Ishikawa (cell line): ENCODE results near the gene UBAC2.

Experiments
- CEBPB ChIP-seq: IDR thresholded peaks from 2 replicates; pipeline ENCODE4 v1.6.1; 2012
- CREB1 ChIP-seq: IDR thresholded peaks from 2 replicates; pipeline ENCODE4 v1.6.1; 2012; ENCODE audit warnings: low read depth
- EGR1 ChIP-seq: IDR thresholded peaks from 2 replicates; pipeline ENCODE4 v1.6.1; 2012
- EP300 ChIP-seq: IDR thresholded peaks from 2 replicates; pipeline ENCODE4 v1.6.1; 2012; ENCODE audit warnings: borderline replicate concordance
- FOXM1 ChIP-seq: IDR thresholded peaks from 2 replicates; pipeline ENCODE4 v1.6.1; 2012; ENCODE audit warnings: low read depth, borderline replicate concordance
- NFIC ChIP-seq: IDR thresholded peaks from 2 replicates; pipeline ENCODE4 v1.6.1; 2012
- RAD21 ChIP-seq: IDR thresholded peaks from 2 replicates; pipeline ENCODE4 v1.6.1; 2012; ENCODE audit warnings: low read depth
- TAF1 ChIP-seq: IDR thresholded peaks from 2 replicates; pipeline ENCODE4 v1.6.1; 2012; ENCODE audit warnings: low read depth, mild to moderate bottlenecking
- TCF12 ChIP-seq: IDR thresholded peaks from 2 replicates; pipeline ENCODE4 v1.6.1; 2012; ENCODE audit warnings: low read depth
- TEAD4 ChIP-seq: IDR thresholded peaks from 2 replicates; pipeline ENCODE4 v1.6.1; 2012
- YY1 ChIP-seq: IDR thresholded peaks from 2 replicates; pipeline ENCODE4 v1.6.1; 2012; ENCODE audit warnings: low read depth
- ZBTB7A ChIP-seq: IDR thresholded peaks from 2 replicates; pipeline ENCODE4 v1.6.1; 2012; ENCODE audit warnings: low read depth
- TF ChIP-seq, protein P1 (sequence below): IDR thresholded peaks from 2 replicates; pipeline ENCODE4 v1.6.1; 2012
- TF ChIP-seq, protein P2 (sequence below): IDR thresholded peaks from 2 replicates; pipeline ENCODE4 v1.6.1; 2012; ENCODE audit warnings: low read depth, mild to moderate bottlenecking
- TF ChIP-seq, protein P3 (sequence below): IDR thresholded peaks from 2 replicates; pipeline ENCODE4 v1.6.1; 2012

Gene UBAC2

DNA sequence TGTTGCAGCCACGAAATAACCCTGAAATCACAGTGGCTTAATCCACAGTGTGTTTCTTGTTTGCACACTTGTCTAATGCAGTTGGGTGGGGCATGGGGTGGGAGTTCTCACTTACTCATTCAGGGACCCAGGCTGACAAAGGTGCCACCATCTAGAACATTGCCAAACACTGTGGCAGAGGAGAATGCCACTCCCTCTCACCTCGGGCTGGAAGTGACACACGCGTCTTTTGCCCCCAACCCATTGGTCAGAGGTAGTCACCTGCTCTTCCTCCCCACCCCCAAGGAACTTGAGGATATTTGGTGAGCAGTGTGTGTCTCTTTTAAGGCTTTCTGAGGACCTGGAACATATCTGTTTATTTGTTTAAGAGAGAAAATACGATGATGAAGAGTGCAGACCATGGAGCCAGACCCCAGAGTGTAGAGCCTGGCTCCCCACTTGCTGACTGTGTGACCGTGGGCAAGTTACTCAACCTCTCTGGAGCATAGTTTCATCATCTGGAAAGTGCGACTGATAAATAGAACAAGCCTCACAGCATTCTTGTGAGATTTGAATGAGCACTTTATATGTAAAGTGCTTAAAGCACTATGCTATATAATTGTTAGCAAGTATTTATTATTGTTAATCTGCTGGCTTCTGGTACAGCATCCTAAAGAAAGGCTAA lies 89.2 kb downstream of the UBAC2 start:
- TF ChIP-seq TCF12 = no peak
- no peak for TF ChIP-seq NFIC
- TF ChIP-seq EP300 = no peak
- no peak for TF ChIP-seq TEAD4

DNA sequence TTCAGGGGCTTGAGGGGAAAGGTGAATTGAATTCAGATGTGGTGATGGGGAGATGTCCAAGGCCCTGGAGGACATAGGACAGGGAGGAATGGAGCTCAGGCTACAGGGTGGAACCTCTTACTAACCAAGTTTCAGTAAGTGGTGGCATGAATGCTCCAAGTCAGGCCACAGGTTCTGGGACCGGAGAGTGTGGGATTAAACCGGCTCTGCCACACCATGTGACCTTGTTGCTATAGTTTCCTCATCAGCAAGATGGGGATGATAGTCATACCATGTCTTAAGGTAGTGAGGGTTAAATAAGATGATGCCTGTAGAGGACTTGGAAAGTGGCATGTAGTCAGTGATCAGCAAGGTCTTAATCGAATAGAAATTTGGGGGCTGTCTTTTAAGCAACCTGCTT lies 90.2 kb downstream of the UBAC2 start:
- TF ChIP-seq, protein P1, sequence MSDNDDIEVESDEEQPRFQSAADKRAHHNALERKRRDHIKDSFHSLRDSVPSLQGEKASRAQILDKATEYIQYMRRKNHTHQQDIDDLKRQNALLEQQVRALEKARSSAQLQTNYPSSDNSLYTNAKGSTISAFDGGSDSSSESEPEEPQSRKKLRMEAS = no peak
- TF ChIP-seq FOXM1 (no peak), ZBTB7A (no peak), CEBPB (no peak), EP300 (no peak), TCF12 (no peak), YY1 (no peak)
- TF ChIP-seq, protein P2, sequence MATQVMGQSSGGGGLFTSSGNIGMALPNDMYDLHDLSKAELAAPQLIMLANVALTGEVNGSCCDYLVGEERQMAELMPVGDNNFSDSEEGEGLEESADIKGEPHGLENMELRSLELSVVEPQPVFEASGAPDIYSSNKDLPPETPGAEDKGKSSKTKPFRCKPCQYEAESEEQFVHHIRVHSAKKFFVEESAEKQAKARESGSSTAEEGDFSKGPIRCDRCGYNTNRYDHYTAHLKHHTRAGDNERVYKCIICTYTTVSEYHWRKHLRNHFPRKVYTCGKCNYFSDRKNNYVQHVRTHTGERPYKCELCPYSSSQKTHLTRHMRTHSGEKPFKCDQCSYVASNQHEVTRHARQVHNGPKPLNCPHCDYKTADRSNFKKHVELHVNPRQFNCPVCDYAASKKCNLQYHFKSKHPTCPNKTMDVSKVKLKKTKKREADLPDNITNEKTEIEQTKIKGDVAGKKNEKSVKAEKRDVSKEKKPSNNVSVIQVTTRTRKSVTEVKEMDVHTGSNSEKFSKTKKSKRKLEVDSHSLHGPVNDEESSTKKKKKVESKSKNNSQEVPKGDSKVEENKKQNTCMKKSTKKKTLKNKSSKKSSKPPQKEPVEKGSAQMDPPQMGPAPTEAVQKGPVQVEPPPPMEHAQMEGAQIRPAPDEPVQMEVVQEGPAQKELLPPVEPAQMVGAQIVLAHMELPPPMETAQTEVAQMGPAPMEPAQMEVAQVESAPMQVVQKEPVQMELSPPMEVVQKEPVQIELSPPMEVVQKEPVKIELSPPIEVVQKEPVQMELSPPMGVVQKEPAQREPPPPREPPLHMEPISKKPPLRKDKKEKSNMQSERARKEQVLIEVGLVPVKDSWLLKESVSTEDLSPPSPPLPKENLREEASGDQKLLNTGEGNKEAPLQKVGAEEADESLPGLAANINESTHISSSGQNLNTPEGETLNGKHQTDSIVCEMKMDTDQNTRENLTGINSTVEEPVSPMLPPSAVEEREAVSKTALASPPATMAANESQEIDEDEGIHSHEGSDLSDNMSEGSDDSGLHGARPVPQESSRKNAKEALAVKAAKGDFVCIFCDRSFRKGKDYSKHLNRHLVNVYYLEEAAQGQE = no peak

DNA sequence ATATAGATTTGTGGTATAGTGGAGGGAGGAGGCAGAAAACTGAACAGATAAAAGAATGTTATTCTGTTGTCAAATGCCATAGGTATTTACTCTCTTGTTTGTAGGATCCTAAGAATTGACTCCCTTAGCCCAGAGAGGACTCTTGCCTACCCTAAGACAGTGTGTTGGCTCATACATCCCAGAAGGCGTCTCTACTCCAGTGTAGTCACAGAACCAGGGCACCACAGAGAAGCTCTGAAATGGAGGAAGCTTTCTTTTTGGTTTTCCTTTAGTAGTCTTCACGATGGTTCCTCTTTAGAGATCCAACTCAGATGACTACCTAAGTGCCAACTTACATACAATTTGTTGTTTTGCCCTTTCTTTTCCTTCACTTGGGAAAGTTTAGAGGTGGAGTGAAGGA lies 92.5 kb downstream of the UBAC2 start:
- TF ChIP-seq FOXM1 = no peak
- no peak for TF ChIP-seq CEBPB
- no peak for TF ChIP-seq TCF12
- no peak for TF ChIP-seq EGR1
- no peak for TF ChIP-seq YY1
- no peak for TF ChIP-seq ZBTB7A
- no peak for TF ChIP-seq TEAD4
- TF ChIP-seq CREB1 = no peak
- TF ChIP-seq, protein P1 = no peak

DNA sequence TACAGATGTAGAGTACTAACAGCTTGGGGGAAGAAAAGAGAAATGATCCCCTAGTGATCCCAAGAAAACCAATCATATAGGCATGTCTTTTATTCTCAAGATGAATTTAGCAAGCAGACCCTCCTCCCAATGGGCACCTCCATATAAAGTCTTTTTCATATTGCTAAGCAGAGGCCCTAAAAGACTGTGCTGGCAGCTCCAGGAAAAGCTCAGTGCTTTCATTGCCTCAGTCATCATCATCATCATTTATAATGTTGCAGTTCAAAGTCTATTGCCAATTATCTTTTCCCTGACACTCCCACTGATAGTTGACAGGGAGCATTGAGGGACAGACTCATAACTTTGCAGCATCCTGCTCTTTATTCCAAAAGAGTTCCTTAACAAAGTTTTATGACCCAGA lies 93.5 kb downstream of the UBAC2 start:
- TF ChIP-seq EP300 (no peak), RAD21 (no peak), TAF1 (no peak), TEAD4 (no peak), NFIC (no peak), ZBTB7A (no peak), TCF12 (no peak), CREB1 (no peak)
- TF ChIP-seq, protein P2 = no peak
- TF ChIP-seq, protein P3, sequence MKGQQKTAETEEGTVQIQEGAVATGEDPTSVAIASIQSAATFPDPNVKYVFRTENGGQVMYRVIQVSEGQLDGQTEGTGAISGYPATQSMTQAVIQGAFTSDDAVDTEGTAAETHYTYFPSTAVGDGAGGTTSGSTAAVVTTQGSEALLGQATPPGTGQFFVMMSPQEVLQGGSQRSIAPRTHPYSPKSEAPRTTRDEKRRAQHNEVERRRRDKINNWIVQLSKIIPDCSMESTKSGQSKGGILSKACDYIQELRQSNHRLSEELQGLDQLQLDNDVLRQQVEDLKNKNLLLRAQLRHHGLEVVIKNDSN = no peak
- TF ChIP-seq, protein P1 = no peak

DNA sequence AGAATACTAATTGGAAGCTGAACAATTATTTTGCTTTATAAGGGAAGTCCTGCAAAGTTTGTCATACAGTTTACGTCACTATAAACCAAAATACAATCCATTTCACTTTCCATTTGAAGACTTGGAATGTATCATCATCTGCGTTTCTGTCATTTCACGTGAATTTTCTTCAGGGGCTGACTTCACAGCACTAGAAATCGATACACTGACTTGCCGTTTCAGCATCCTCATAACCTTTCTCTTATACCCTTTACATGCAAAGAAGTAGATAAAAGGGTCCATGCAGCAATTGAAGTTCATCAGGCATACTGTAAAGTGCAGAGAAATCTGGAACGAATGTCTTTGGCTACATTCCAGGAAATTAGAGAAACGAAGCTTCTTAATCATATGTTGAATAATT lies 94.3 kb downstream of the UBAC2 start:
- TF ChIP-seq, protein P3 = no peak
- TF ChIP-seq NFIC (no peak), TCF12 (no peak)
- TF ChIP-seq, protein P2 = no peak
